HEK293 (cell line): ENCODE data around the gene GEMIN7.

Experiments
- KLF1 ChIP-seq: fragments of 450-650 bp; formaldehyde crosslinking; IDR thresholded peaks from 2 replicates; pipeline ENCODE4 v1.5.1; 2016; ENCODE audit warnings: missing biosample characterization, missing genetic modification characterization
- TF ChIP-seq, protein P1 (sequence below): fragments of 450-650 bp; formaldehyde crosslinking; IDR thresholded peaks from 2 replicates; pipeline ENCODE4 v1.5.1; 2016; ENCODE audit warnings: missing biosample characterization, missing genetic modification characterization
- TF ChIP-seq, protein P2 (sequence below): fragments of 450-650 bp; formaldehyde crosslinking; IDR thresholded peaks from 2 replicates; pipeline ENCODE4 v1.5.1; 2016; ENCODE audit warnings: missing biosample characterization, missing genetic modification characterization

DNA sequence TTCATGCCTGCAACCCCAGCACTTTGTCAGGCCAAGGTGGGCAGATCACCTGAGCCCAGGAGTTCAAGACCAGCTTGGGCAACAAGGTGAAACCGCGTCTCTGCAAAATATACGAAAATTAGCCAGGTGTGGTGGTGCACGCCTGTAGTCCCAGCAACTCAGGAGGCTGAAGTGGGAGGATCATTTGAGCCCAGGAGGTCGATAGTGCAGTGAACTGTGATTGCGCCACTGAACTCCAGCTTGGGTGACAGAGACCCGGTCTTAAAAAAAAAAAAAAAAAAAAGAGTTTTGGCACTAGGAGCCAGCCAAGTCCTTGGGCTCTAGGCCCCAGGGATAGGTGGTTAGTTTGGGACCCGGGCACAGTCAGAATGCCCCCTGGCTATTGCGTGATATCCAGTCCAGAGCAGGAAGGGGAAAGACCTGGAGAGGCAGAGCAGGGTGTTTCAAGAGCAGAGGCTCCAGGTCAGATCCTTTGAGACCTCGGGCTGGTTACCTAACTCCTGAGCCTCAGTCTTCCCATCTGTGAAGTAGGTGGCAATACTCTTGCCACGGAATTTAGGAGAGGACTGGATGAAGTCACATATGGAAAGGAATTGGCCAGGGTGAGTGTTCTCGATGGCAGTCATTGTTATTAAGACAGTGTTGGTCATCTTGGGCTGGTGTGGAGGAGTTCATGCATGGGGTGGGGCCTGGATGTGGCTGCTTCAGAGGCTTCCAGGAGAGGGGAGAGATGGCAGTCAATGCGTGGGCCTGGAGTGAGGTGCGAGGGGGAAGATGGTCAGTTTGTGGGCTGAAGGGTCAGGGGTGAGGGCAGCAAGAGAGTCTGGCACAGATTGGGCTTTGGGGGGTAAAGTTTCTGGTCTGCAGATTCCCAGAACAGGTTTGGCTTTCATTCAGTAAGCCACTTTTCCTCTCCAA is 16.7 kb downstream of the GEMIN7 start:
- TF ChIP-seq, protein P1, sequence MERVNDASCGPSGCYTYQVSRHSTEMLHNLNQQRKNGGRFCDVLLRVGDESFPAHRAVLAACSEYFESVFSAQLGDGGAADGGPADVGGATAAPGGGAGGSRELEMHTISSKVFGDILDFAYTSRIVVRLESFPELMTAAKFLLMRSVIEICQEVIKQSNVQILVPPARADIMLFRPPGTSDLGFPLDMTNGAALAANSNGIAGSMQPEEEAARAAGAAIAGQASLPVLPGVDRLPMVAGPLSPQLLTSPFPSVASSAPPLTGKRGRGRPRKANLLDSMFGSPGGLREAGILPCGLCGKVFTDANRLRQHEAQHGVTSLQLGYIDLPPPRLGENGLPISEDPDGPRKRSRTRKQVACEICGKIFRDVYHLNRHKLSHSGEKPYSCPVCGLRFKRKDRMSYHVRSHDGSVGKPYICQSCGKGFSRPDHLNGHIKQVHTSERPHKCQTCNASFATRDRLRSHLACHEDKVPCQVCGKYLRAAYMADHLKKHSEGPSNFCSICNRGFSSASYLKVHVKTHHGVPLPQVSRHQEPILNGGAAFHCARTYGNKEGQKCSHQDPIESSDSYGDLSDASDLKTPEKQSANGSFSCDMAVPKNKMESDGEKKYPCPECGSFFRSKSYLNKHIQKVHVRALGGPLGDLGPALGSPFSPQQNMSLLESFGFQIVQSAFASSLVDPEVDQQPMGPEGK, result no peak
- TF ChIP-seq, protein P2, sequence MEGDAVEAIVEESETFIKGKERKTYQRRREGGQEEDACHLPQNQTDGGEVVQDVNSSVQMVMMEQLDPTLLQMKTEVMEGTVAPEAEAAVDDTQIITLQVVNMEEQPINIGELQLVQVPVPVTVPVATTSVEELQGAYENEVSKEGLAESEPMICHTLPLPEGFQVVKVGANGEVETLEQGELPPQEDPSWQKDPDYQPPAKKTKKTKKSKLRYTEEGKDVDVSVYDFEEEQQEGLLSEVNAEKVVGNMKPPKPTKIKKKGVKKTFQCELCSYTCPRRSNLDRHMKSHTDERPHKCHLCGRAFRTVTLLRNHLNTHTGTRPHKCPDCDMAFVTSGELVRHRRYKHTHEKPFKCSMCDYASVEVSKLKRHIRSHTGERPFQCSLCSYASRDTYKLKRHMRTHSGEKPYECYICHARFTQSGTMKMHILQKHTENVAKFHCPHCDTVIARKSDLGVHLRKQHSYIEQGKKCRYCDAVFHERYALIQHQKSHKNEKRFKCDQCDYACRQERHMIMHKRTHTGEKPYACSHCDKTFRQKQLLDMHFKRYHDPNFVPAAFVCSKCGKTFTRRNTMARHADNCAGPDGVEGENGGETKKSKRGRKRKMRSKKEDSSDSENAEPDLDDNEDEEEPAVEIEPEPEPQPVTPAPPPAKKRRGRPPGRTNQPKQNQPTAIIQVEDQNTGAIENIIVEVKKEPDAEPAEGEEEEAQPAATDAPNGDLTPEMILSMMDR (tag by site-specific recombination), result no peak
- no peak for TF ChIP-seq KLF1 (tag by site-specific recombination)
